Stimulated activated CD4-positive, alpha-beta T cell treated with anti-CD3 and anti-CD28 coated beads, Interleukin-4, amount 100 ng/mL, for 48 hours (primary cell): ENCODE data around the gene DNAI4.
"Not testable (repeated sequence)": the region's sequence is repeated elsewhere in the genome, so short reads cannot be mapped to it uniquely, and the experiment has no call there.

ENCODE experiments used
- DNase-seq, 2 donors: peaks; one replicate each; pipeline ENCODE4 v3.0.0-alpha.2; 2020; ENCODE audit warnings: low read depth in 2 of 2

DNAI4 gene

GRCh38 chr1:66929691-66929998 lies 5.0 kb upstream of the DNAI4 start:
- no peak for DNase-seq

GRCh38 chr1:66929146-66929688 lies 4.6 kb upstream of the DNAI4 start:
- DNase-seq: no peak

GRCh38 chr1:66927528-66927927 lies 2.9 kb upstream of the DNAI4 start:
- no peak for DNase-seq

- no peak for DNase-seq
Measured at GRCh38 chr1:66925944-66926343, 1.3 kb upstream of the DNAI4 start.

- DNase-seq: no peak
Measured at GRCh38 chr1:66925558-66925910, 878 bp upstream of the DNAI4 start.

GRCh38 chr1:66920543-66920942 lies 4.1 kb downstream of the DNAI4 start:
- no peak for DNase-seq

- no peak for DNase-seq
Measured at GRCh38 chr1:66919828-66920227, 4.8 kb downstream of the DNAI4 start.

- no peak for DNase-seq
Measured at GRCh38 chr1:66919063-66919462, 5.6 kb downstream of the DNAI4 start.

GRCh38 chr1:66917476-66917875 lies 7.2 kb downstream of the DNAI4 start:
- no peak for DNase-seq

GRCh38 chr1:66916320-66916719 lies 8.3 kb downstream of the DNAI4 start:
- no peak for DNase-seq

GRCh38 chr1:66915203-66915602 lies 9.5 kb downstream of the DNAI4 start:
- not testable (repeated sequence) for DNase-seq

- DNase-seq: no peak
Measured at GRCh38 chr1:66893712-66894111, 30.9 kb downstream of the DNAI4 start.

GRCh38 chr1:66890621-66891020 lies 34.0 kb downstream of the DNAI4 start:
- no peak for DNase-seq

GRCh38 chr1:66889030-66889429 lies 35.6 kb downstream of the DNAI4 start:
- DNase-seq: no peak

- no peak for DNase-seq
Measured at GRCh38 chr1:66876664-66877063, 48.0 kb downstream of the DNAI4 start.

- no peak for DNase-seq
Measured at GRCh38 chr1:66873111-66873510, 51.5 kb downstream of the DNAI4 start.

GRCh38 chr1:66872024-66872423 lies 52.6 kb downstream of the DNAI4 start:
- DNase-seq: not testable (repeated sequence)

- no peak for DNase-seq
Measured at GRCh38 chr1:66867501-66867900, 57.2 kb downstream of the DNAI4 start.

- no peak for DNase-seq
Measured at GRCh38 chr1:66860529-66860928, 64.1 kb downstream of the DNAI4 start.

GRCh38 chr1:66853379-66853778 lies 71.3 kb downstream of the DNAI4 start:
- no peak for DNase-seq

GRCh38 chr1:66852870-66853269 lies 71.8 kb downstream of the DNAI4 start:
- no peak for DNase-seq

- no peak for DNase-seq
Measured at GRCh38 chr1:66850989-66851388, 73.7 kb downstream of the DNAI4 start.

GRCh38 chr1:66848193-66848592 lies 76.5 kb downstream of the DNAI4 start:
- no peak for DNase-seq

GRCh38 chr1:66840929-66841328 lies 83.7 kb downstream of the DNAI4 start:
- DNase-seq: no peak

- no peak for DNase-seq
Measured at GRCh38 chr1:66834926-66835325, 89.7 kb downstream of the DNAI4 start.
